GM19351 (cell line): Measurements from ENCODE around the gene PLEKHM3.
A peak's percentile ranks its signal among the peaks of the same experiment; 100 is the strongest.
"Not testable (repeated sequence)": the region's sequence is repeated elsewhere in the genome, so short reads cannot be mapped to it uniquely, and the experiment has no call there.

ENCODE experiments used
- ATAC-seq: cut with Tn5 transposase; IDR thresholded peaks from one replicate; pipeline ENCODE4 v1.9.1; 2021; ENCODE audit warnings: mild to moderate bottlenecking, moderate library complexity; ENCODE audit not compliant: unreplicated experiment

The PLEKHM3 gene

GRCh38 chr2:207951734-207952470 is 73.4 kb downstream of the PLEKHM3 start:
- ATAC-seq: peak; percentile 46

GRCh38 chr2:207950761-207951114 is 74.6 kb downstream of the PLEKHM3 start:
- ATAC-seq: no peak

- no peak for ATAC-seq
These were observed 75.1 kb downstream of the PLEKHM3 start for GRCh38 chr2:207950063-207950760.

GRCh38 chr2:207949245-207949644 is 76.1 kb downstream of the PLEKHM3 start:
- ATAC-seq: not testable (repeated sequence)

- ATAC-seq: no peak
These were observed 80.2 kb downstream of the PLEKHM3 start for GRCh38 chr2:207944979-207945600.

GRCh38 chr2:207944334-207944733 is 81.0 kb downstream of the PLEKHM3 start:
- no peak for ATAC-seq

GRCh38 chr2:207939342-207940108 is 85.8 kb downstream of the PLEKHM3 start:
- no peak for ATAC-seq

GRCh38 chr2:207938886-207939285 is 86.4 kb downstream of the PLEKHM3 start:
- no peak for ATAC-seq

GRCh38 chr2:207938415-207938814 is 86.9 kb downstream of the PLEKHM3 start:
- ATAC-seq: no peak

GRCh38 chr2:207937823-207938222 is 87.5 kb downstream of the PLEKHM3 start:
- no peak for ATAC-seq

GRCh38 chr2:207937253-207937652 is 88.1 kb downstream of the PLEKHM3 start:
- no peak for ATAC-seq

GRCh38 chr2:207936380-207936779 is 88.9 kb downstream of the PLEKHM3 start:
- no peak for ATAC-seq

GRCh38 chr2:207935991-207936370 is 89.3 kb downstream of the PLEKHM3 start:
- ATAC-seq: no peak

- ATAC-seq: no peak
These were observed 90.0 kb downstream of the PLEKHM3 start for GRCh38 chr2:207935121-207935990.

- ATAC-seq: no peak
These were observed 90.6 kb downstream of the PLEKHM3 start for GRCh38 chr2:207934720-207935119.

GRCh38 chr2:207933396-207934065 is 91.8 kb downstream of the PLEKHM3 start:
- ATAC-seq: no peak

GRCh38 chr2:207932106-207932505 is 93.2 kb downstream of the PLEKHM3 start:
- no peak for ATAC-seq

GRCh38 chr2:207930747-207931146 is 94.6 kb downstream of the PLEKHM3 start:
- no peak for ATAC-seq

GRCh38 chr2:207929923-207930322 is 95.4 kb downstream of the PLEKHM3 start:
- ATAC-seq: no peak

GRCh38 chr2:207928079-207928478 is 97.2 kb downstream of the PLEKHM3 start:
- no peak for ATAC-seq
